Upper lobe of left lung (tissue), 4 donors: ENCODE results near the gene SMC1B.

ENCODE experiments used
- CTCF ChIP-seq, 6 experiments: fragments of 450-650 bp in 4 of 6; fragments of 200-600 bp in 2 of 6; sonication (generic) in 2 of 6; IDR thresholded peaks; one replicate each; pipeline ENCODE4 v1.5.1; 2016 to 2019; ENCODE audit warnings: antibody characterized with exemption in 6 of 6
- EP300 ChIP-seq, 4 donors: sonication (generic); formaldehyde crosslinking; IDR thresholded peaks; one replicate each; pipeline ENCODE4 v1.5.1; 2017; ENCODE audit warnings: antibody characterized with exemption in 4 of 4, control low read depth in 2 of 4
- POLR2A ChIP-seq, 4 donors: fragments of 450-650 bp; IDR thresholded peaks; one replicate each; pipeline ENCODE4 v1.5.1; 2016 to 2017; ENCODE audit warnings: antibody characterized with exemption in 4 of 4, mild to moderate bottlenecking in 2 of 4
- POLR2AphosphoS5 ChIP-seq, 2 donors: sonication (generic); formaldehyde crosslinking; IDR thresholded peaks; one replicate each; pipeline ENCODE4 v1.5.1; 2017; ENCODE audit warnings: antibody characterized with exemption in 2 of 2

- TF ChIP-seq CTCF (IDR thresholded peaks at IDR 0.05) (no peak), EP300 (IDR thresholded peaks at IDR 0.05) (no peak), POLR2AphosphoS5 (IDR thresholded peaks at IDR 0.05) (no peak), POLR2A (IDR thresholded peaks at IDR 0.05) (no peak)
These were observed 17.5 kb upstream of the SMC1B start for GRCh38 chr22:45430871-45431270.
